ENCODE results near the gene LGALS4.
"Not testable (repeated sequence)": the region's sequence is repeated elsewhere in the genome, so short reads cannot be mapped to it uniquely, and the experiment has no call there.

LGALS4 gene

DNA sequence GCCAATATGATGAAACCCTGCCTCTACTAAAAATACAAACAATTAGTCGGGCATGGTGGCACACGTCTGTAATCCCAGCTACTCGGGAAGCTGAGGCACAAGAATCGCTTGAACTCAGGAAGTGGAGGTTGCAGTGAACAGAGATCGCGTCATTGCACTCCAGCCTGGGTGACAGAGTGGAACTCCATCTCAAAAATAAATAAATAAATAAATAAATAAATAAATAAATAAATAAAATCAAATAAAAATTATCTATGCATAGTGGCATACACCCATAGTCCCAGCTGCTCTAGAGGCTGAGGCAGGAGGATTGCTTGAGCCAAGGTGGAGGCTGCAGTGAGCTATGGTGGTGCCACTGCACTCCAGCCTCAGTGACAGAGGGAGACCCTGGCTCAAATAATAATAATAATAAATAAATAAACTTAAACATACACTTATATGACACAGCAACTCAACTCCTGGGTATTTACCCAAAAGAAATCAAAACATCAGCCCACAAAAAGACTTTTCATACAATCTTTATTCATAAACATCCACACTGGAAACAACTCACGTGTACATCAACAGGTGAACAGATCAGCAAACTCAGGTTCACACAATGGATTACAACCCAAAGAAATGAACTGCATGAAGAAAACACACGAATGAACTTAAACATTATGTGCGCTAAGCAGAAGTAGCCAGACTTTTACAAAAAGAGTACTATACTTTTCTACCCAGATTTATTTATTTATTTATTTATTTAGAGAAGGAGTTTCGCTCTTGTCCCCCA is 46.3 kb downstream of the LGALS4 start:
- DNase-seq = no peak

DNA sequence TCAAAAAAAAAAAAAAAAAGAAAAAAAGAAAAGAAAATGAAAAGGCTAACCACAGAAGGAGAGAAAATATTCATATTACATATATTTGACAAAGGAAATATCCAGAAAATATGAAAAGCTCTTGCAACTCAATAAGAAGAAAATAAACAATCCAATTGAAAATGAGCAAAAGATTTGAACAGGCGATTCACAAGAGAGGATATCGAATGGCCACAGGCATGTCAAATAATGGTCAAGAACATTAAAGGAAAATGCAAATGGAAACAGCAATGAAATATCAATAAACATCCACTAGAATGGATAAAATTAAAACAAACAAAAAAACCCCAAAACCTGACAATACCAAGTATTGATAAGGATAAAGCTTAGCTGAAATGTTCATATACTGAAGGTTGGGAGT is 47.5 kb downstream of the LGALS4 start:
- DNase-seq = no peak

DNA sequence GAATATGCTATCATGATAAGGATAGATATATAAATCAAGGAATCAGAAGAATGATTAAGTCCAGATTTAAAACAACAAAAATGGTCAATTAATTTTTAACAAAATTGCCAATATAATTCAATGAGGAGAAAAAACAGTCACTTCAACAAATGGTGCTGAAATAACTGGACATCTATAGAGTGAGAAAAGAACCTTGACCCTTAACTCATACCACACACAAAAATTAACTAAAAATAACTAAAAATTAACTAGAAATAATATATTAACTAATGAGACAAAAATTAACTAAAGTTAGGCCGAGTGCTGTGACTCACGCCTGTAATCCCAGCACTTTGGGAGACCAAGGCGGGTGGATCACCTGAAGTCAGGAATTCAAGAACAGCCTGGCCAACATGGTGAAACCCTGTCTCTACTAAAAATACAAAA is 48.9 kb downstream of the LGALS4 start:
- DNase-seq = no peak

DNA sequence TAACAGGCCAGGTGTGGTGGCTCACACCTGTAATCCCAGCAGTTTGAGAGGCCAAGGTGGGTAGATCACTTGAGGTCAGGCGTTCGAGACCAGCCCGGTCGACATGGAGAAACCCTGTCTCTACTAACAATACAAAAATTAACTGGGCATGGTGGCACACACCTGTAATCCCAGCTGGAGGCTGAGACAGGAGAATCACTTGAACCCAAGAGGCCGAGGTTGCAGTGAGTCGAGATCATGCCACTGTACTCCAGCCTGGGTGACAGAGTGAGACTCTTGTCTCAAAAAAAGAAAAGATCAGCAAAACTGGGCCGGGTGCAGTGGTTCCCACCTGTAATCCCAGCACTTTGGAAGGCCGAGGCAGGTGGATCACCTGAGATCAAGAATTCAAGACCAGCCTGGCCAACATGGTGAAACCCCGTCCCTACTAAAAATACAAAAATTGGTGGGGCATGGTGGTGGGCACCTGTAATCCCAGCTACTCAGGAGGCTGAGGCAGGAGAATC is 50.8 kb downstream of the LGALS4 start:
- DNase-seq = not testable (repeated sequence)

DNA sequence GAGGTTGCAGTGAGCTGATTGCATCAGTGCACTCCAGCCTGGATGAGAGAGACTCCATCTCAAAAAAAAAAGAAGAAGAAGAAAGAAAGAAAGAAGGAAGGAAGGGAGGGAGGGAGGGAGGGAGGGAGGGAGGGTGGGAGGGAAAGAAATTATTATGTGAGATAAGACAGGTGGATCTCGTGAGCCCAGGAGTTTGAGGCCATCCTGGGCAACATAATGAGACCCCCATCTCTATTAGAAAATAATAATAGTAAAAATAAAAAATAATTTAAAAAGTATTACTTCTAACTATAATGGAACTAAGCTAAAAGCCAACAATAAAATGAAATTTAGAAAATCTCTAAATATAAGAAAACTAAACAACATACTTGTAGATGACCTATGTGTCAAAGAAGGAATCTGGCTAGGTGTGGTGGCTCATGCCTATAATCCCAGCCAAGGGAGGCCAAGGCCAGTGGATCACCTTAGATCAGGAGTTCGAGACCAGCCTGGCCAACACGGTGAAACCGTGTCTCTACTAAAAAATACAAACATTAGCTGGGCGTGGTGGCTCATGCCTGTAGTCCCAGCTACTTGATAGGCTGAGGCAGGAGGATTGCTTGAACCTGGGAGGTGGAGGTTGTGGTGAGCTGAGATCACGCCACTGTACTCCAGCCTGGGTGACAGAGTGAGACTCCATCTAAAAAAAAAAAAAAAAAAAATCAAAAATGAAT is 51.8 kb downstream of the LGALS4 start:
- DNase-seq = not testable (repeated sequence)

DNA sequence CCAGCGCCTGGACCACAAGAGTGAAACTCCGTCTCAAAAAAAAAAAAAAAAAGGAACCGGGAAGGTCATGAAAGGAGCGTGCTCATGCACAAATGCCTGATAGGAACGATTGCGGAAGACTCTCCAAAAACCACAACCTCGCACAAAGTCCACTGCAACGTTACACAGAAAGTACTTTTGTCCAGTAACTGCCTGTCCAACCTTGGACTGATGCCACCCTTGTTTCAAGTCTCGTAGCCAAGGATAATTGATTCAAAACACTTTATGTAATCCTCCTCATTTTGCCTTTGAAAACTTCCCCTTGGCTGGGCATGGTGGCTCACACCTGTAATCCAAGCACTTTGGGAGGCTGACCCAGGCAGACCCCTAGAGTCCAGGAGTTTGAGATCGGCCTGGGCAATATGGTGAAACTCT is 53.1 kb downstream of the LGALS4 start:
- peak; percentile 63 for DNase-seq

DNA sequence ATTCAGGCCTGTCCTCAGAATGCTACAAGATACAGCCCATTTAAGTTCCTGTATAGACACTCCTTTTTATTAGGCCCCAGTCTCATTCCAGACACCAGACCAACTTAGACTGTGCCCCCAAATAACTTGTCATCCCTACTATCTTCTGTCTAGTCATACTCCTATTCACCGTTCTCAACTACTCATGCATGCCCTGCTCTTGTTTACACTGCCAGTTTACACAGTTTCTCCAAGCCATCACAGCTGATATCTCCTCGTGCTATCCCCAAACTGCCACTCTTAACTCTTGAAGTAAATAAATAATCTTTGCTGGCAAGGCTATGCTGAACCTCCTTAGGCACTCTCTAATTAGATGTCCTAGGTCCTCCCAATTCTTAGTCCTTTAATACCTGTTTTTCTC is 58.5 kb downstream of the LGALS4 start:
- DNase-seq = not testable (repeated sequence)

DNA sequence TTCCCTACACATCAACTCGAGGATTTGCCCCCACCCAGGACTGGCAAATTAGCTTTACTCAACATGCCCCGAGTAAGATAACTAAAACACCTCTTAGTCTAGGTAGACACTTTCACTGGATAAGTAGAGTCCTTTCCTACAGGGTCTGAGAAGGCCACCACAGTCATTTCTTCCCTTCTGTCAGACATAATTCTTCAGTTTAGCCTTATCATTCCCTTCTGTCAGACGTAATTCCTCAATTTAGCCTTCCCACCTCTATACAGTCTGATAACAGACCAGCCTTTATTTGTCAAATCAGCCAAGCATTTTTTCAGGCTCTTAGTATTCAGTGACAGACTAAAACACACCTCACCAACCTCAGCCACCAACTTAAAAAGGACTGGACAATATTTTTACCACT is 59.0 kb downstream of the LGALS4 start:
- DNase-seq = not testable (repeated sequence)
